Activated CD4-positive, alpha-beta T cell treated with anti-CD3 and anti-CD28 coated beads, Interleukin-2, amount 50 U/mL, for 48 hours (primary cell): ENCODE data around the gene MYLK.
"Not testable (repeated sequence)": the region's sequence is repeated elsewhere in the genome, so short reads cannot be mapped to it uniquely, and the experiment has no call there.

Experiments used
- DNase-seq, 2 experiments: peaks; one replicate each; pipeline ENCODE4 v3.0.0-alpha.2; 2020

The MYLK gene

DNA sequence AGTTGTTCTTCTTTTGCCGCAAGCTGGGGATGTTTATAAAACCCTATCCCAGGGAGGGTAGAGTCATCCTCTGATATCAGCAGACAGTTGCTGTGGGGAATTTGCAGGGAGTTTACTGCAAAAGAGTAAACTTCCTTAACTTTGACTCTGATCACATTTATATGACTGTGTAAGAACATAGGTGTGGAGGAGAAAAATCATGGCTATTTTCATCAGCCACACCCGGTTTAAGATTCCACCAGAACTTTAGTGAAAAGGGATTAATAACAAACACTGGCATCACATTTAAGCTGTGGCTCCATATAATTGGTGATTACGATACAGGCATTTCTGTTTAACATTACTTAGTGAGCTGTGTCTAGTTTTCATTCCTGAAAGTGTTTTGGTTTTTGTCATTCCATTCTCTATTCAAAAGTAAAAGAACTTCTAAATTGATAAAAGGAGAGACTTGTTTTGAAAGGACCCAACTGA is 143.1 kb downstream of the MYLK start:
- DNase-seq, result no peak

DNA sequence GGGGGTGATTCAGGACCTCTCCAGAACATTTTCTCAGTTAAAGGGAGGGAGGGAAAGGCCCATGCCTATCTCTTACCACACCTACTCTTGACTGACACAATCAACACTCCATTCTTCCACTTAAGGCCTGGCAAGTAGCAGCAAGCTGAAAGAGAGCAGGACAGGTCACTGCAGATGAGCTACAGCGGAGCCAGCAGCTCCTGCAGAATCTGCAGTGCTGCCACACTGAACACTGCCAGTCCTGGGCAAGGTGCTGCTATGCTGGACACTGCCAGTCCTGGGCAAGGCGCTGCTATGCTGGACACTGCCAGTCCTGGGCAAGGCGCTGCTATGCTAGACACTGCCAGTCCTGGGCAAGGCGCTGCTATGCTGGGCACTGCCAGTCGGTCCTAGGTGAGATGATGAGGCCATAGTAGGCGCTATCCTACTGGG is 143.7 kb downstream of the MYLK start:
- DNase-seq, result no peak

DNA sequence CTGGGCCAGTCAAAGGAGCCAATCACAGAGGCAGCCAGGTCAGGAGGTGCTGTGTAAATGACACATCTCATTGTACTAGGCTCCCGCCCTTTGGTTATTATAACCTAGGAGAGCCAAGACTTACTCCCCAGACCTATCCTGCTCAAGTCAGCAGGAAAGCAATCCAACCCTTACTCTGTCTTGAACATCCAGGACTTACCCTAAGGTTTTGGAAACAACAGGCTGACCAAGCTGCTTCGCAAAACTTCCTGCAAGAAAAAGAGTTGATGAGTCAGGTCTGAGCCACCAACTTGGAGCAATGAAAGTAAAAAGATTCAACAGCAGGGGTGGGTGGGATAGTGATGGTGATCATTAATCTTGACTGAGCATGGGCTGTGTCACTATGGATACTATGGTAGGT is 144.4 kb downstream of the MYLK start:
- no peak for DNase-seq

DNA sequence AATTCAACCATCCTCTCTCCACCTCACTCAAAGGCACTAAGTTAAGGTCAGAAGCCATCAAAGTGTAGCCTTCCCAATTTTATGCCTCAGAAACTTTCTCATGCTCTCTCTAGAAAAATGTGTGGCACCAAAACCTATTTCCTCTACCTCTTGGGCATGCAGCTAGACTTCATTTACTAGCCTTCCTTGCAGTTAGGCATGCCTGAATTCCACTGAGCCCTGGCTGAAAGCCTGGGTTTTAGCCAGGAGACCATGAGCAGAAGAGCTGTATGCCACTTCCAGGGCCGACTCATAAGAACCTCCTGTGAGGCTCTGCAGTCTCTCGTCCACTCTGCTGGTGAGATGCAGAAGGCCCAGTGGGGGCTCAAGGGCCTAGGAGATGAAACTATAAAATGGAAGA is 145.0 kb downstream of the MYLK start:
- DNase-seq, result no peak

DNA sequence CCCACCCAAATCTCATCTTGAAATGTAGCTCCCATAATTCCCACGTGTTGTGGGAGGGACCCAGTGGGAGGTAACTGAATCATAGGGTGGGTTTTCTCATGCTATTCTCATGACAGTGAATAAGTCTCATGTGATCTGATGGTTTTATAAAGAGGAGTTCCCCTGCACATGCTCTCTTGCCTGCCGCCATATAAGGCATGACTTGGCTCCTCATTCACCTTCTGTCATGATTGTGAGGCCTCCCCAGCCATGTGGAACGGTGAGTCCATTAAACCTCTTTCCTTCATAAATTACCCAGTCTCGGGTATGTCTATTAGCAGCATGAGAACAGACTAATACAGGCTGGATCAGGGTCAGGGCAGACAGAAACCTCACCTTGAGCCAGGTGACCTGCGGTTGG is 145.6 kb downstream of the MYLK start:
- not testable (repeated sequence) for DNase-seq

DNA sequence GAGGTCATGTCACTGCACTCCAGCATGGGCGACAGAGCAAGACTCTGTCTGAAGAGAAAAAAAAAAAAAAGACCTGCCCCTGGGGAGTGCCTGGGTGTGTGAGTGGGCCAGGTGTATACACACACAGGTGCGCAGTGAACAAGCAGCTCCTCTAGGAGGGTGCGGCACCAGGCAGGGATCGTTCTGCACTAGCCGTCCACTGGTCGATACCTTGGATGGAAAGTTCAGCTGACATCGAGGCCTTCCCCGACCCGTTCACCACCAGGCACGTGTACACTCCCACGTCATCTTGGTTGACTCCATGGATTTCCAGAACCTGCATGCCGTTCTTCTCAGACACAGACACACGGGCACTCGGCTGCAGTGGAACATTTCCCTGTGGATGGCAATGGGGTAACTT is 147.0 kb downstream of the MYLK start:
- DNase-seq, result no peak

DNA sequence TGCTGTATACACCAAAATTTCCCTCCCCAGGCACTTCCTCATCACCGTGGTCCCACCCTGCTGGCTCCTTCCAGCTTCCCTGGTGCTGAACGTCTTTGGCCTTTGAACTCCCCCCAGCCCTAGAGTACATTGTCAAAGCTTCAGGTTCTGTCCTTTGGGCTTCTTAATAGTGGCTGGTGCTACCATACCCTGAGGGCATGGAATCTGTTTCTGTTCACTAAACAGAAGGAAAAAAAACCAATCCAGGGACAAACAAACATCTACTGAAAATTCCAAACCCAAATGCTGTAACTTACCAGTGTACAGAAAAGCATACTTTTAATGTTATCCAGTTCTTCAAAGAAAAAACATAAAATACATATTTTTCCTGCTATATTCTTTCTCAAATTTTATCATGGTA is 148.7 kb downstream of the MYLK start:
- no peak for DNase-seq

DNA sequence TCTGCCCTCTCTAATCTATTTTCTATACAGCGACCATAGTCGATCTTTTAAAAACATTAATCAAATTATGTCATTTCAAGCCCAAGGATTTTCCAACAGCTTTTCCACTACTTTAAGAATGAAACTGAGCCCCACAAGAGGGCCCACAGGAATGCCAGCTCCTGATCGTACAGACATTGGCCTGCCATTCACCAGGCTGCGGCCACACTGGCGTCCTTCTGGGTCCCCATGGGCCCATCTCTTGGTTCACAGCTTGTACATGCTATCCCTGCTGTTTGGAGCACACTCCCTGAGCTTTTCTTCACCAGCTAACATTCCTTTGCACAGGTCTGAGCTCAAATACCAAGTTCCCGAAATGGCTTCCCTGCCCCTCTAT is 149.6 kb downstream of the MYLK start:
- DNase-seq, result no peak

DNA sequence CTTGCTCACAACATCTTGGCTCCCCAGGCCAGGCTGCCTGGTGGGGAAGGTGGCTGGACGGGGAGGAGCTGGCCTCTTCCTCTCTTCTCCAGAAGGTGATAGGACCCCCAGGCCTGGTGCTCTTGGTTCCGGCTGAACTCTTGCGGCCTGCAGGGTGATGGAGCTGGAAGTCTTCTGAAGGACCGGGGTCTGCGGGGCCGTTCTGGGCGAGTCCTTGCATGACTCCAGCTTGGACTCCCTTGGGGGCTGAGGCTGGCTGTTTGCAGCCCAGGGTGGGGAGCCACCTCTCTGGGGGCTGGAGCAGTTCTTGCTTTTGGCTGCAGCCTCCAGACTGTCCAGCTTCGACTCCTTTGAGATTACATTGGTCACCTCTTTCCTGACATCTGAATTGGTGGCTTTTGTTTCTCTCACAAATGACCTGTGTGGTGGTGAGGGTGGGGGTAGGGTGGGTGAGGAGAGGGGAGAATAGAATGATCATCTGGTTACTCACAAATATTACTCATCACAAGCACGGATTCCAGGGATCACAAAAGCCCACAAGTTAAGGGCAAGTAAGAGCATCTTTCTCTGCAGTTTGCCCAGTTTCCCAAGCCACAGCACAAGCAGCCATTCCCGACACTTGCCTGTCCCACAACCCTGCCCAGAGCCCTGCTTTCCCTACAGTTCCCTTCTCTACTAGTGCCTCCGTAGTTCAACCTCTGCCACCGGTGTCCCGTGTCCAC is 150.2 kb downstream of the MYLK start:
- no peak for DNase-seq

DNA sequence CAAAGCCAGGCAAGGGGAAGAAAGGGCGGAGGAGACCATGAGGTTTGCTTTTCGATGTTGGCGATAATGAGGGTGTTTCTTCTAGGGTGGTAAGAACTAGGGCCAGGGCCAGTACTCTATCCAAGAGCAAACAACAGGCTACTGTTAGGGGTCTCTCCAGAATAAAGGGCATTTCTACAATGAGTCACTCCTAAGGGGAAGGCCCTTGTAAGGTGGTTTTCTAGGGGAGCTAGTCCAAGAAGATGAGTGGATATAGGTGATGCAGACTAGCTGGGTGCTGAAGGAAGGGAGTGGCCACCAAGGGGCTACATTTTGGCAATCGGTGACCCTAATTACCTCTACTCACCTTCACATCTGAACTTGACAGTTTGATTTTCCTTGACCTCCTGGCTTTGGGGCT is 150.8 kb downstream of the MYLK start:
- DNase-seq, result no peak

DNA sequence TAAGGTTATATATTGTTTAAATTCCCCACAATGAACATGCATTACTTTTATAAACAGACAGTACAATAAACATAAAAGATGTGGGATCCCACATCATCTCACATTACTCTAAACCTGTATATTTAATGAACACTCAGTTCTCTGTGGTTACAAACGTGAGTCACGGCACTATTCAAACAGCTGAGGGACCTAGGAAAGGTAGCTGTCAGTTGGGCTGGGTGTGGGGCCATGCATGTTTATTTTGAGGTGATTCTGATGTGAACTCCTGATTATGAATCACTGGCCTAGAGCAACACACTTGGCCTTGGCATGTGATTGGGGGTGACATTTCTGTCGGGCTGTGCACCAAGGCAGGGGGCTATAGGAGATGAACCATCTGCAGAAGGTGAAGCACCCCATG is 151.7 kb downstream of the MYLK start:
- no peak for DNase-seq

DNA sequence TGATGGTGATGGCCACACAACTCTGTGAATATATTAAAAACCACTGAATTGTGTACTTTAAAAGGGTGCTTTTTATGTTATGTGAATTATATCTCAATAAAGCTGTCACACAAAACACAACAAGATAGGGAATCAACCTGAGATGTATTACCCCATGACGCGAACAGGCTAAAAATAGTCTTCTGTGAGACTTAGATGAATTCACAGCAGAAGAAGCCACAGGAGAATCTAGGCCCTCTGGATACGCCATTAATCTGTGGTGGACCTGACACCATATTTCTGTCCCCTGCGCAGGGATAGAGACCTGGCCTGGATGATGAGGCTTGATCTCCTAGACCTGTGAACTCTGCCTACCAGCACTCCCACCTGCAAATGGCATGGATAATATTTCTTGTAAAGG is 153.3 kb downstream of the MYLK start:
- DNase-seq, result no peak

DNA sequence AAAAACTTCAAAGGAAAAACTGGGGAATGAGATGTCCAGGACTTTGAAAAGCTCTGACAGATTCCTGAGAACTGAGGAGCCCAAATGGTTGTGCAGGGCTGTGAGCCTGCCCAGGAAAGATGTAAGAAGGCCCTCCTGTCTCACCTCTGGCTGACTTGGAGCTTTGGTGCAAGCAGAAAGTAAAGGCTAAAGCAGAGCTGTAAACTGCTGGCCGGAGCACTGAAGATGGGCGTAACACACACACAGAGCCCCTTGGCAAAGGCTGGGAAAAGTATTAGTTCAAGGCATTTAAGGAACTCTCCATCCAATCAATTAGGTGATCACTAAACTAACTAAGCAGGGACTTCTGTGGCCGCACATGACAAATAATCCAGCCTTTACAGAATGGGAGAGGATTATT is 155.1 kb downstream of the MYLK start:
- no peak for DNase-seq

DNA sequence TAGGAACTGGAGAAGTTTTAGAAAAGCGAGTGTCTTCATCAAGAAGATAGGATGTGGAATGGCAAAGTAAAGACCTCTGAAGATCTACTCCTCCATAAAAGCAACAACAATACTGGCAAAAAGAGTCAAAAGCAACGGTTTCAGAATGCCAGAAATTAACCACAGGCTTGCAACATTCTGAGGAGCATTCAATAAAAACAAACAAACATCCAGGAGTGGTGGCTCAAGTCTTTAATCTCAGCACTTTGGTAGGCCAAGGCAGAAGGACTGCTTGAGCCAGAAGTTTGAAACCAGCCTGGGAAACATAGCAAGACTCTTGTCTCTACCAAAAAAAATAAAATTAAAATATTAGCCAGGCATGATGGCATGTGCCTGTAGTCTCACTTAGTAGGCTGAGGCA is 156.1 kb downstream of the MYLK start:
- no peak for DNase-seq

DNA sequence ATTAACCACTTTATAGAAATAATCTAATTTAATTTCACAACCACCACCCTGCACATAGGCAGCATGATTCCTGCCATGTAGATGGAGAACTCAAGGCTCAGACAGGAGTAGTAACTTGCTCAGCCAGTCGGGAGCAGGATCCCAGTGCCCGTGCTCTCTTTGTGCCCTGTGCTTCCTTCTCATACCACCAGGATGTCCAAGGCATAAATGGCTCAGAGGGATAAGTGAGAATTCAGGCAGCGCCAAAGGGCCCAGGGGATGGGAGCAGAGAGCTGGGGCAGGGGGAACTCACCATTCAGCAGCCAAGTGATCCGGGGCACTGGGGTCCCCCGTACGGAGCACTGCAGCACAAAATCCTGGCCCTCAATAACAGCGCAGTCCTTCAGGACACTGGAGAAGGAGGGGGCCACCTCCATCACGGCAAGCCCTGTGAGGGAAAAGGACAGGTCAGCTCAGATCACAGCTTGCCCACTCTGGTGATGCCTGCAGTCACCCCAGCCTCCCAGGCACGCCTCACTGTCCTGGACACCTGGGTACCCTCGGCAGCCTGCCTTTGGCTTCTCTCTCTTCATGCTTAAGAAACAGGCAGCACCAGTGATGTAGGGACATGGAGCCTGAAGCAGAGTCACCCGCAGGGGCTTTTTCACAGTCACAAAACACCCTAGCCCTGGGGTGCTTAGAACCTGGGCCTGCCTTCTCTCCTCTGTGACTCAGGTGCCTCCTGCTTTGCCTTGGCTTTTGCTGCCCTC is 158.3 kb downstream of the MYLK start:
- no peak for DNase-seq

DNA sequence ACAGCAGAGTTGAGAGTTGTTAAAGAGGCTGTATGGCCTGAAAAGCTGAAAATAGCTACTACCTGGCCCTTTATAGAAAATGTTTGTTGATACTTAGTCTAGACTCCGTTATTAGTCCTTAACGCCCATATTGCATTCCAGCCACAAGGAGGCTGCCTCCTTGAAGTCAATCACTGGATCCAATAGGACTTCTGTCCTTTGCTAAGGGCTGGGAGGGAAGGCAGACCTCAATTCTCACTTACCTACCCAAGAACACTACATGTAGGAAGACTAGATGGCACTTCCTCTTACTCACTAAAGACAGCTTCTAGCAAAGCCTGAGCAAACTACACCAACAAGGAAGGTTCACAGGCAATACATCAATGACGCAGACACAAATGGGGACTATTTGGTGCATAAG is 159.8 kb downstream of the MYLK start:
- no peak for DNase-seq

DNA sequence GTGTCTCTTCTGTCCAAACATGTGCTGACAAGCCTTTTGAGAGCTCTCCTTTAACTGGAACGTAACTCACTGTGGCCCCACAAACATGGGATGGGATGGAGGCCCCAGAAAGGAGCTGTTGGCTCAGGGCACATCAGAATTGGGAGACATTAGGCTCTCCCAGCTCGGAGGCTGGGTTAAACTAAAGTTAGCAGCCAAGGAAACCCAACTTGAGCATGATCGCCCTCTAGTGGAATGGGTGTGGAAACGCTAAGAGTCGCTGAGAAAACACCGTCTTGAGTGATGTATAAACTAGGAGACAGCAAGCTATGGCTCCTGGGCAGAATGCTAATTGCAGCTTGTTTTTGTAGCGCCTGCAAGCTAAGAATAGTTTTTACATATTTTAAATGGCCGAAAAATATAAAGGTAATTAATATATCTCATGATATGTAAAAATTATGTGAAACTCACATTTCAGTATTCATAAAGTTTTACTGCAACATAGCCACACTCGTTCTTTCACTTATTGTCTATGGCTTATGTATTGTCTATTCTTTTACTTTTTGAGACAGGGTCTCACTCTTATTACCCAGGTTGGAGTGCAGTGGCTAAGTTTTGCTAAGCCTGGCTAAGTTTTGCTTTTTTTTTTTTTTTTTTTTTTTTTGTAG is 160.5 kb downstream of the MYLK start:
- peak; percentile 34 to 45 for DNase-seq

DNA sequence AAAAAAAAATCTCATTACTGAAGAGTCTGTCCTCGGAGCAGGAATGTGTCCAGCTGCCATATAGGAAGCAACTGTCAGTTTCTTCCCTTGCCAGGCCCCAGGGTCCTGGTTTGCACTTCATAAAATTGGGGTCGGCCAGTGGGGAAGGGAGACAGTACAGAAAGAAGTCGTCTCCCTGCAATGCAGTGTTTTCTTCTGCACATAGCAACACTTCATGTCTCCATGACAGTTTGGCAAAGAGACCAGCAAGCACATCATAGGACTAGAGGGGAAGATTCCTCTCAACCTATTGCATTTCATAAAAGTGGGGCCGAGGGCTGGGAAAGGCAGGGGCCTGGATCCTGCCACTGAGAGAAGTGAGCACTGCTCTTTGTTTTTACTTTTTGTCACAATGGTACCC is 161.1 kb downstream of the MYLK start:
- DNase-seq, result no peak

DNA sequence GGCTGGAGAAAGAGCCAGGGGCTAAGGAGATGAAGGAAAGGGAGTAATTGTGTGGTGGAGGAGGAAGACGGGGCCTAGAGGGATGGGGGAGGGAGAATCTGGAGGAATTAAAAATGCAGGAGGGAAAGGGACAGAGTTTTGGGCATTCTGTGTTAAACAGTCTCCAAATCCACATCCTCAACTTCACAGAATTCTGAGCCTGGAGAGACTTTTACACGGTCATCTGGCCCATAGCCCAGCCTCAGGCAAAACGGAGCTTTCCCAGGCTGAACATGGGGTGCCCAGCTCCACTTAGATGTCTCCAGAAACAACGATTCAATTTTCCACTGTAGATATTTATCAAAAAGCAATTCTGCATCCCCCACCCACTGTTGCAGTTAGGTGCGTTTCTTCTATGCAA is 161.7 kb downstream of the MYLK start:
- DNase-seq, result no peak

DNA sequence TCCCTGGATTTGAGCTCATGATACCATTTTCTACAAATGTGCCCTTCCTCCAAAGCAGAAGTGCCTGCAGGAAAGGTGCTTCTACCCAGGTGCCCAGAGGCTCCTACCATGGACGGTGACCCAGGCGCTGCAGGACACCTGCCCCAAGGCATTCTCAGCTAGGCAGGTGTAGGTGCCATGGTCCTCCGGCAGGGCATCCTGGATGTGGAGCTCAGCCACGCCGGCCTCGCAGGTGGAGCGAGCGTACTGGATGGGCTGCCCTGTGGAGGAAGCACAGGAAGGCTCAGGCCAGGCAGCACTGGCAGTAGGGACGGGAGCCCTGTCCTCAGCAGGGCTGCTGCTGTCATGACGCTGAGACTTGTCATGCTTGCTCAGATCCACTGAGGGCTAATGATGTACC is 162.1 kb downstream of the MYLK start:
- DNase-seq, result no peak

DNA sequence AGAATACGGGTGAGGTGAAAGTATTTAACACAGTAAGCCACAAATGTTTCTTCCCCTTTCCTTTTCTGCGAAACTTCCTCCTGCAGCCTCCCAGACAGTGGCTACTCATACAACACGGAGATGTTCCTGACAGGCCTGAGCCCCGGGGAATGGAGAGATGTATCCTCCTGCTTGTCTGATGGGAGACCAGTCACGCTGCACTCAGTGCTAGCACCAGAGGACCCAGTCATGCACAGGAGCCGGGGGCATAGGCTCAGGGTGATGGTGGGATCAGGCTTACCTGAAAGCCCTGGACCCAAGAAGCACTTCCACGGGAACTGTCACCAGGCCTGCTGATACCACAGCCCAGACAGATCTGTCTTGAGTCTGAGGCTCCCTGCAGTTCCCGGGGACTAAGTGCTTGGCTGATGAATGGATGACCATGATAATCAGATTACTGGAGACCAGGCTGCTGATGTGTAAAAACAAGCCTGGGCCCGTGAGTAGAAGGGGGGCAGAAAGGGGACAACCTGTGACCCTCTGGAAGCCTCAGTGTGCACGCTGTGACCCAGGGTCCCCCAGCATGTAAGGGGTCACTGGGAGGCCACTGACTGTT is 162.9 kb downstream of the MYLK start:
- DNase-seq, result not testable (repeated sequence)

DNA sequence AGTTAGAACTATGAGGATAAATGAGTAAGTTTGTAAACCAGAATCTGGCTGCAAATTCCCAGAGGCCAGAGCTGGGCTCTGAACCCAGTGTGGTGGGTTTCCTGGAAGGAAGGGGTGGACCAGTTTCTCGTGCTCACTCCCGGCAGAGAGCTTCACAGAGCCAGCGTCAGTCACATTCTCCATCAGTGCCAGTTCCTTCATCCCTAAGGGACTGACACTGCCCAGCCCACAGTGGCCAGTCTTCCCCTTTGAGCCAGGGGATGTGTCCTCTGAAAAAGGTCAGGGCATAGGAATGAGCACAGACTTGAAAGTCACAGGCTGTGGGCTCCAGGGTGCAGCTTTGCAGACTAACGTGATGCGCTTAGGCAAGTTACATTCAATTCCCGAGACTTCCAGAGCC is 163.5 kb downstream of the MYLK start:
- no peak for DNase-seq

DNA sequence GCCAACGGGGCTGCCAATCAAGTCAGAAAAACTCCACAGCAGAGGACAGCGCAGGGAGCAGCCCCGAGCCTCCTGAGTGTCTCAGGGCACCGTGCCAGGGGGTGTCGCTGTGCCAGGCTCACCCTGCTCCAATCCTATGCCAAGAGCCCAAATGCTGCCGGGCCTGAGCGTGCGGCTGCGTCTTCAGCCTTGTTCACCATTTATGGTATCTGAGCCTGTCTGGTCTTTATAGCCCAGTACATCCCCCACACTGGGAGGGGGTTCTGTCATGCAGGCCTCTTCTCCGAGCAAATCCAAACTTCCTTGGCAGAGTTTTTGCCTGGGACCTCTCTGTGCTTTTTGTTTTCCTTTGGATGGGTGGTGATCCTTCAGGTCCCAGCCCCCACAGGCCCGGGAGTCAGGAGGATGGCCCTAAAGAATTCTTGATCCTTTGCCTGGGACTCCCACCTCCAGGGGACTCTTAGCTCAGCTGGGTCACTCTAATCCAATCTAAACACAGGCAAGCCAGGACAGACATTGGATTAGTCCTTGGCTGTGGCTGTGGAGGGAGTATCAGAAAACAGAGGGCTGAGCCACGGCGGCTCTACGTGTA is 164.2 kb downstream of the MYLK start:
- no peak for DNase-seq
